ENCODE data around the gene PITX1. TPM values are rescaled to one million over a fixed set of nuclear protein-coding genes. Genes with fewer than 3 reads are reported as not detected.
"Not testable (repeated sequence)": the region's sequence is repeated elsewhere in the genome, so short reads cannot be mapped to it uniquely, and the experiment has no call there.

Gene PITX1
- total RNA-seq, 3 donors from 2014 or later = 0.15 to 2.1 (median 0.33) TPM

GRCh38 chr5:135004376-135004775, 29.7 kb downstream of the PITX1 start:
- Histone ChIP-seq H3K4me1 (no peaks in the 10 kb centered on the region), H3K27me3 (no peaks in the 10 kb centered on the region), H3K27ac (no peak overlapping the region), H3K9me3 (no peaks in the 10 kb centered on the region), H3K36me3 (no peaks in the 10 kb centered on the region), H3K4me3 (no peak overlapping the region)
- intact Hi-C loops (cut with DNase I; ENCODE audit: low total_unique reads) = no loop called here
- TF ChIP-seq POLR2A (IDR thresholded peaks at IDR 0.05) = no peak
- no peak for TF ChIP-seq CTCF (IDR thresholded peaks at IDR 0.05)
- TF ChIP-seq POLR2AphosphoS5 (IDR thresholded peaks at IDR 0.05) = no peak
- DNase-seq (ENCODE audit: low spot score in 2 of 2) = no peak

- H3K27ac ChIP-seq; H3K4me1 ChIP-seq; intact Hi-C loops (cut with DNase I; ENCODE audit: low total_unique reads); H3K4me3 ChIP-seq; H3K27me3 ChIP-seq; H3K9me3 ChIP-seq; DNase-seq (ENCODE audit: low spot score in 2 of 2); H3K36me3 ChIP-seq: not testable (repeated sequence)
These were observed 36.0 kb downstream of the PITX1 start for GRCh38 chr5:134998068-134998467.

- TF ChIP-seq POLR2A (IDR thresholded peaks at IDR 0.05) (no peak), POLR2AphosphoS5 (IDR thresholded peaks at IDR 0.05) (no peak), CTCF (IDR thresholded peaks at IDR 0.05) (no peak)
- H3K4me3 ChIP-seq = no peak overlapping the region
- intact Hi-C loops (cut with DNase I; ENCODE audit: low total_unique reads) = no loop called here
- H3K4me1 ChIP-seq = no peaks in the 10 kb centered on the region
- H3K27ac ChIP-seq = no peak overlapping the region
- no peaks in the 10 kb centered on the region for H3K27me3 ChIP-seq
- no peak for DNase-seq (ENCODE audit: low spot score in 2 of 2)
- no peaks in the 10 kb centered on the region for H3K9me3 ChIP-seq
- H3K36me3 ChIP-seq = no peaks in the 10 kb centered on the region
These were observed 37.0 kb downstream of the PITX1 start for GRCh38 chr5:134997015-134997414.

GRCh38 chr5:134995850-134996402, 38.1 kb downstream of the PITX1 start:
- H3K27me3 ChIP-seq = no peaks in the 10 kb centered on the region
- intact Hi-C loops (cut with DNase I; ENCODE audit: low total_unique reads) = no loop called here
- no peaks in the 10 kb centered on the region for H3K4me1 ChIP-seq
- H3K9me3 ChIP-seq = no peaks in the 10 kb centered on the region
- TF ChIP-seq POLR2A (IDR thresholded peaks at IDR 0.05) (no peak), POLR2AphosphoS5 (IDR thresholded peaks at IDR 0.05) (no peak), CTCF (IDR thresholded peaks at IDR 0.05) (no peak)
- no peak for DNase-seq (ENCODE audit: low spot score in 2 of 2)
- no peak overlapping the region for H3K27ac ChIP-seq
- no peaks in the 10 kb centered on the region for H3K36me3 ChIP-seq
- H3K4me3 ChIP-seq = no peak overlapping the region

- no peak overlapping the region for H3K27ac ChIP-seq
- H3K27me3 ChIP-seq = no peaks in the 10 kb centered on the region
- H3K36me3 ChIP-seq = no peaks in the 10 kb centered on the region
- H3K4me1 ChIP-seq = no peaks in the 10 kb centered on the region
- no peak overlapping the region for H3K4me3 ChIP-seq
- TF ChIP-seq POLR2A (IDR thresholded peaks at IDR 0.05) = no peak
- TF ChIP-seq CTCF (IDR thresholded peaks at IDR 0.05) = no peak
- TF ChIP-seq POLR2AphosphoS5 (IDR thresholded peaks at IDR 0.05) = no peak
- intact Hi-C loops (cut with DNase I; ENCODE audit: low total_unique reads) = no loop called here
- no peaks in the 10 kb centered on the region for H3K9me3 ChIP-seq
- DNase-seq (ENCODE audit: low spot score in 2 of 2) = no peak
These were observed 39.4 kb downstream of the PITX1 start for GRCh38 chr5:134994560-134995156.
